Fibroblast of skin of back (primary cell): ENCODE data around the gene ADCY9.
A peak's percentile ranks its signal among the peaks of the same experiment; 100 is the strongest.
"Not testable (repeated sequence)": the region's sequence is repeated elsewhere in the genome, so short reads cannot be mapped to it uniquely, and the experiment has no call there.

Source experiments
- DNase-seq: peaks from one replicate; pipeline ENCODE4 v3.0.0-alpha.2; 2013

The ADCY9 gene

GRCh38 chr16:4067262-4068001 lies 48.8 kb downstream of the ADCY9 start:
- DNase-seq: peak; percentile 41

GRCh38 chr16:4064950-4065352 lies 51.3 kb downstream of the ADCY9 start:
- no peak for DNase-seq

DNA sequence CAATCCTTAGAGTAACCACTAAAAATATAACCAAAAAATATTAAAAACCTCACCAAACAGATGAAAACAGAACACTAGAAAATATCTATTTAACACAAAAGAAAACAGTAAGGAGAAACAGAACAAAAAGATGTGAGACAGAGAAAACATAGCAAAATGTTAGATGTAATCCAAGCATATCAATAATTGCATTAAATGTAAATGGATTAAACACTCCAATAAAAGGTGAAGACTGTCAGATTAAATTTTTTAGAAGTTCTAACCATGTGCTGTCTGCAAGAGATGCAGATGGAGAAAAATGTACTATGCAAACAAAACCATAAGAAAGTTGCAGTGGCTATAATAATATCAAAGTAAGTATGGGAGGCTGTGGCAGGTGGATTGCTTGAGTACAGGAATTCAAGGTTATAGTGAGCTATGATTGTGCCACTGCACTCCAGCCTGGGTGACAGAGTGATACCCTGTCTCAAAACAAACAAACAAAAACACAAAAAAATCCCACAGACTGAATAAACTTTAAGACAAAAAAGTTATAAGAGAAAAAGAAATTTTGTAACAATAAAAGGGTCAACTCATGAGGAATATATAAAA lies 53.9 kb downstream of the ADCY9 start:
- no peak for DNase-seq

GRCh38 chr16:4060823-4061222 lies 55.4 kb downstream of the ADCY9 start:
- DNase-seq: peak; percentile 37

DNA sequence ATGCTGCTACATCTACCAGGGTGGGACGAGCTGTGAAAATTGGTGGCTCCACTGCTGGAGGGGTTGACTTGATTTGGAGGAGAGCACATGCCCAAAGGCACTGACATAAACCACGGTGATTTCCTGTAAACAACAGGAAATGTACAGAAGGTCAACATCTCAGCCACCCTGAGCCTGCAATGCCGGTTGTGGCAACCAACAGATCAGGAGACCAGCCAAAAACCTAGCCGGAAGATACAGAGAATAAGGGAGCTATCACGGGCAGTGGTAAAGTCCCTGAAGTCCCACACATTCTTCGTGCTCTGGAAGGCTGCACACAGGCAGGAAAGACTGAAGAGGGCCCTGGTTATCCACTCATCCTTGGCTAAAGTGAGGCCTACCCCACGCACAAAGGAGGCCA lies 56.2 kb downstream of the ADCY9 start:
- DNase-seq: no peak

- DNase-seq: no peak
Observed at GRCh38 chr16:4058386-4058785, 57.9 kb downstream of the ADCY9 start.

GRCh38 chr16:4057439-4057877 lies 58.8 kb downstream of the ADCY9 start:
- no peak for DNase-seq

GRCh38 chr16:4056161-4057105 lies 59.8 kb downstream of the ADCY9 start:
- no peak for DNase-seq

- no peak for DNase-seq
Observed at GRCh38 chr16:4055748-4056147, 60.5 kb downstream of the ADCY9 start.

DNA sequence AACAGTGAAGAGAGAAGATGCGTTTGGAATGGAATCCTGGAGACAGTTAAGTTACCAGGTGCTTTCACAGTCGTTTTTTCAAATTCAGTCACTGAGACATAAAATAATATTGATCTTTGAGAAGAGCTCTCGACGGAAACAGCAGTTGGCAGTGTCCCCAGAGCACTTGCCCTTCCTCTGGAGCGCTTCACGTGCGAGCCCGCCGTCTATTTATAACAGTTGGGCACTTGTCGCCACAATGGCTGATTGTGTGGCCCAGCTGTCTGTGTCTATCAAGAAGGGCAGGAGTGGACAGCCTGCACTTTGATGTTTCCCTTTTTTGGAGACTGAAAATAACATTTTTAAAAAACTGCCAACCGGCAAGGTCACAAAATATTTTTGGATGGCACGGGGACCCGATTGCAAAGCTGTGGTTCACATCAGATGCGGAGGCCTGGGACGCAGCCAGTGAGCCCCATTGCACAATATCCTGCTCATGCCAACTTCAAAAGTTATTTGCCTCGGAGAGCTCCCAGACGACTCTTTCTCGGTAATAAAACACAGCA lies 62.9 kb downstream of the ADCY9 start:
- peak; percentile 69 for DNase-seq

- DNase-seq: peak; percentile 58
Observed at GRCh38 chr16:4052801-4053293, 63.4 kb downstream of the ADCY9 start.

DNA sequence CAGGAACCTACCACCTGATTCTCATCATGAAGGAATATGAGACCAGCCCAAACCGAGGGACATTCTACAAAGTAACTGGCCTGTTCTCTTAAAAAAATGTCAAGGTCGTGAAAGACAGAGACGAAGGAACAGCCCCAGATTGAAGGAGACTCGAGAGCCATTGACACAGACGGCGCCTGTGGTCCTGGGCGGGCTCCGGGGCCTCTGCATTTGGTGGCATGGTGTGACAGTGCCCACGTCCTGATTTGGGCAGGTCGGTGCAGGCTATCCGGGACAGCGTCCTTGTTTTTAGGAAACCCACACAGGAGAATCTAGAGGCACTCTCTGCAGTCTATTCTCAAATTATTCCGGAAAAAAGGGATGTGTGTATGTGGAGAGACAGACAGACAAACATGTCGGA lies 64.1 kb downstream of the ADCY9 start:
- no peak for DNase-seq

- no peak for DNase-seq
Observed at GRCh38 chr16:4051591-4051990, 64.7 kb downstream of the ADCY9 start.

DNA sequence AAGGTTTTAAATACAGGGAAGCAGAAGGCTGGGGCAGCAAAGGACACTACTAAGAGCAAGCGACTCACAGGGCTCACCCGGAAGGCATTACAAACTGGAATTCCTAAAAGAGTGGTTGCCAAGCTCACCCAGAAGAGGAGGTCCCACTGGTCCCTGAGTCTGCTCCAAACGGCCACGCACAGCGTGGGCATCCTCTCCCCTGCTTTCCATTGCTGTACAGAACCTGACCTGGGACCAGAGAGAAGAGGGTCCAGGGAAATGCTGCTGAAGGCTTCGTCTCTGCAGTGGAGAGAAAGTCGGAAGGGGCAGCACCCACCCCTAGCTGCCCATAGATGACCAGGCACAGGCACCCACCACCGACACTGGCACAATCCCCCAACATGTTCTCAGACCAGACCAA lies 67.2 kb downstream of the ADCY9 start:
- no peak for DNase-seq

- no peak for DNase-seq
Observed at GRCh38 chr16:4048481-4048880, 67.8 kb downstream of the ADCY9 start.

DNA sequence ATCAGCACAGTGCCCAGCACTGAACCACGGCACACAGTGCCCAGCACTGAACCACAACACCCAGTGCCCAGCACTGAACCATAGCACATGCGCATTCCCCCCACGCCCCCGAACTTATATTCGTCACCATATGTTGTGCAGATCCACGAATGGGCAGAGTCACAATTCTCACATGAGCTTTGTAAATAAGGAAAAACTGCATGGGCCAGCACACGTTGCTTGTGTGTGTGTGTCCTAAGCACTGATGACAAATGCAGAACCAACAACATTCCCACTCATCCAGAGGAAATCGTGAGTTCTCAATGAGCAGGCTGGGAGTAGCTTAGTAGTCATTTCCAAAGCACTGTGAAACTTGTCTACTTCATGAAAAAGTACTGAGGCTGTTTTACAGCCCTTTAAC lies 70.0 kb downstream of the ADCY9 start:
- DNase-seq: no peak

DNA sequence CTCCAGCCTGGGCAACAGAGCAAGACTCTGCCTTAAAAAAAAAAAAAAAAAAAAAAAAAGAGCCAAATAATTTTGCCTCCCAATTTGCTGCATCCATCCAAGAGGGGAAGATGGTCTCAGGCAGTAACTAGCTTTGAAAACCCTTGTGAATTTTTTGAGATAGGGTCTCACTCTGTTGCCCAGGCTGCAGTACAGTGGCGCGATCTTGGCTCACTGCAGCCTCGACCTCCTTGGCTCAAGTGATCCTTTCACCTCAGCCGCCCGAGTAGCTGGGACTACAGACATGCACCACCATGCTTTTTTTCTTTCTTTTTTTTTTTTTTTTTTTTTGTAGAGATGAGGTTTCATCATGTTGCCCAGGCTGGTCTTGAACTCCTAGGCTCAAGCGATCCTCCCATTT lies 70.7 kb downstream of the ADCY9 start:
- not testable (repeated sequence) for DNase-seq

DNA sequence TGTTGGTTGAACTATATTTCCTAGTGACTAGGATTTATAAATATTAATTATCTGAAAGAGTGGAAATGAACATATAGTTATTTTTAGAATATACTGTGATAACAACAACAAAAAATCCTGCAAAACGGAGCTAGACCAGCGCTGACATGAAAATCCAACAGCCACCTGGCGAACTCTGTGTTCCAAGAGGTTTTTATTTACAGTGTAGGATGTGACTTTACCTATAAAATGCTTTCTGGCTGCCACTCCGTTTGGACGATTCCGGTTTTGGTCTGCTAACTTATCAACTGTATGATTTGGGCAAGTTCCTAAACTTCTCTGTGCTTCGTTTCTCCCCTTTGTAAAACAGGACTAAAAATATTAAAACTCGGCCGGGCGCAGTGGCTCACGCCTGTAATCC lies 73.7 kb downstream of the ADCY9 start:
- no peak for DNase-seq

GRCh38 chr16:4038448-4038847 lies 77.8 kb downstream of the ADCY9 start:
- no peak for DNase-seq

DNA sequence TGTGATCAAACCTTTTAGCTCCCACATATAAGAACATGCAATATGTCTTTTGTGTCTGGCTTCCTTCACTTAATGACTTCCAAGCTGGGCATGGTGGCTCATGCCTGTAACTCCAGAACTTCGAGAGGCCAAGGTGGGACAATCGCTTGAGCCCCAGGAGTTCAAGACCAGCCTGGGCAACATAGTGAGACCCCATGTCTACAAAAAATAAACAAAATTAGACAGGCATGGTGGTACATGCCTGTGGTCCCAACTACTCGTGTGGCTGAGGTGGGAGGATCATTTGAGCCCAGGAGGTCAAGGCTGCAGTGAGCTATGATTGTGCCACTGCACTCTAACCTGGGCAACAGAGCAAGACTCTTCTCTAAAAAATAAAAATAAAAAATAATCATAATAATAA lies 79.3 kb downstream of the ADCY9 start:
- DNase-seq: not testable (repeated sequence)

GRCh38 chr16:4034963-4035362 lies 81.3 kb downstream of the ADCY9 start:
- DNase-seq: no peak

DNA sequence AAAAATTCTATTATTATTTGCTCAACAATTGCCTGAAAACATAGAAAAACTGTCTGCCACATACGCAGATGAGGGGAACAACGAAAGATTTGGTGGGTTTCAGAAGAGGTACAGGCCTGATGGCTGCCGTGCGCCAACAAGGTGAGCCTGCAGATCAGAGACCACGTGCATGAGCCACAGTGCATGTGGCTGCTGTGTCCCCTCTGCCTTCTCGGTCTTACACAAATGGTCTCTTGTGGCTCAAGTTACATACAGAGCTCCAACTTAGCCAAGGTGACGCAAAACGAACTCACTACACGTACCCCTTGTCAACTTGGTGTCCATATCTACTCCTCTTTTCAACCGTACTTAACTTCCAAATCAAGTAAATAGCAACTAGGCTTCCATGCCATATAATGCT lies 82.3 kb downstream of the ADCY9 start:
- DNase-seq: no peak

- DNase-seq: peak; percentile 40
Observed at GRCh38 chr16:4032768-4033167, 83.5 kb downstream of the ADCY9 start.
